ENCODE results near the gene NEURL4. TPM values are rescaled to one million over a fixed set of nuclear protein-coding genes. Genes with fewer than 3 reads are reported as not detected.
"Not testable (repeated sequence)": the region's sequence is repeated elsewhere in the genome, so short reads cannot be mapped to it uniquely, and the experiment has no call there.

NEURL4 gene
- total RNA-seq, 1 donor from 2014 or later: 61.5 TPM

DNA sequence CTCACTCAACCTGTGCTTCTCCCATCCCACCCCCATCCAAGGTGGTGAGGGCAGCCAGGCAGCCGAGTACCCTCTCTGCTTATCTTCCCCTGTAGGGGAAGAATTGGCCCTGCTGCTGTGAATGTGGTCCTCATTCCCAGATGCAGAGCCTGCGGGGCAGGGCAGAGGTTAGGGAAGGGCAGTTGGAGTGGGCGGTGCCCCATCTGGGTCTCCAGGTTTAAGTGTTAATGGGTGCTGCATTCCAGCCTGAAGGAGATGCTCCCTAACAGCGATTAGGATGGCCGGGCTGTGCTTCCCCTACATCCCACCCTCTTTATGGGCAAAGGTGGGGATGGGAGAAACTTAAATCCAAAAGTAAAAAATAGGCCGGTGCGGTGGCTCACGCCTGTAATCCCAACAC lies 37.9 kb upstream of the NEURL4 start:
- Mint-ChIP-seq H3K4me3 (no peak overlapping the region), H3K36me3 (no peaks in the 10 kb centered on the region), H3K27ac (no peak overlapping the region), H3K4me1 (ENCODE audit: unreplicated experiment) (no peaks in the 10 kb centered on the region), H3K9me3 (no peaks in the 10 kb centered on the region), H3K27me3 (peaks cover 22% of the 10 kb centered on the region)
- TF ChIP-seq, protein P1, sequence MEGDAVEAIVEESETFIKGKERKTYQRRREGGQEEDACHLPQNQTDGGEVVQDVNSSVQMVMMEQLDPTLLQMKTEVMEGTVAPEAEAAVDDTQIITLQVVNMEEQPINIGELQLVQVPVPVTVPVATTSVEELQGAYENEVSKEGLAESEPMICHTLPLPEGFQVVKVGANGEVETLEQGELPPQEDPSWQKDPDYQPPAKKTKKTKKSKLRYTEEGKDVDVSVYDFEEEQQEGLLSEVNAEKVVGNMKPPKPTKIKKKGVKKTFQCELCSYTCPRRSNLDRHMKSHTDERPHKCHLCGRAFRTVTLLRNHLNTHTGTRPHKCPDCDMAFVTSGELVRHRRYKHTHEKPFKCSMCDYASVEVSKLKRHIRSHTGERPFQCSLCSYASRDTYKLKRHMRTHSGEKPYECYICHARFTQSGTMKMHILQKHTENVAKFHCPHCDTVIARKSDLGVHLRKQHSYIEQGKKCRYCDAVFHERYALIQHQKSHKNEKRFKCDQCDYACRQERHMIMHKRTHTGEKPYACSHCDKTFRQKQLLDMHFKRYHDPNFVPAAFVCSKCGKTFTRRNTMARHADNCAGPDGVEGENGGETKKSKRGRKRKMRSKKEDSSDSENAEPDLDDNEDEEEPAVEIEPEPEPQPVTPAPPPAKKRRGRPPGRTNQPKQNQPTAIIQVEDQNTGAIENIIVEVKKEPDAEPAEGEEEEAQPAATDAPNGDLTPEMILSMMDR (conservative IDR thresholded peaks at IDR 0.05): no peak
- no peak for DNase-seq (ENCODE audit: extremely low spot score, unreplicated experiment)

- not testable (repeated sequence) for H3K9me3 Mint-ChIP-seq; H3K4me1 Mint-ChIP-seq (ENCODE audit: unreplicated experiment); DNase-seq (ENCODE audit: extremely low spot score, unreplicated experiment); H3K4me3 Mint-ChIP-seq; H3K36me3 Mint-ChIP-seq; H3K27ac Mint-ChIP-seq
- H3K27me3 Mint-ChIP-seq: peaks cover 24% of the 10 kb centered on the region
Observed at GRCh38 chr17:7365963-7366362, 36.8 kb upstream of the NEURL4 start.

GRCh38 chr17:7363311-7363710 lies 34.2 kb upstream of the NEURL4 start:
- no peaks in the 10 kb centered on the region for H3K9me3 Mint-ChIP-seq
- DNase-seq (ENCODE audit: extremely low spot score, unreplicated experiment): no peak
- no peak overlapping the region for H3K27ac Mint-ChIP-seq
- TF ChIP-seq, protein P1 (conservative IDR thresholded peaks at IDR 0.05): no peak
- H3K4me1 Mint-ChIP-seq (ENCODE audit: unreplicated experiment): no peaks in the 10 kb centered on the region
- H3K27me3 Mint-ChIP-seq: peaks cover 9% of the 10 kb centered on the region
- H3K36me3 Mint-ChIP-seq: no peaks in the 10 kb centered on the region
- H3K4me3 Mint-ChIP-seq: no peak overlapping the region

DNA sequence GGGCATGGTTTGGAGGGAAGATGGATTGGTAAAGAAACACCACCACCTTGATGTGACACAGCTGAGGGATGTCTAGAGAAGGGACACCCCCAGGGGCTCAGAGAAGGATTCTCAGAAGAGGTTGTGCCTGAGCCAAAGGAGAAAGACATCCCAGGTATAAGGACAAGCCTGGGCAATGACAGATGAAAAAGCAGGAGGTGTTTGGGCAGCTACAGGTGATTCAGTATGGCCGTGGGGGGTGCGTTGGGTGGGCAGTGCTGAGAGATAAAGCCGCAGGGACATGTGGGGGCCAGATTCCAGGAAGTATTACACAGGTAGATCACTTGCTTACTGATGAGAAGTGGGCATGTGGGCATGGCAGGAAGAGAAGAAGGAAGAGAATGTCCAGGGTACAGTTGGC lies 32.8 kb upstream of the NEURL4 start:
- TF ChIP-seq, protein P1 (conservative IDR thresholded peaks at IDR 0.05): no peak
- no peaks in the 10 kb centered on the region for H3K4me1 Mint-ChIP-seq (ENCODE audit: unreplicated experiment)
- no peak overlapping the region for H3K4me3 Mint-ChIP-seq
- peaks cover 6% of the 10 kb centered on the region for H3K27me3 Mint-ChIP-seq
- no peaks in the 10 kb centered on the region for H3K9me3 Mint-ChIP-seq
- no peaks in the 10 kb centered on the region for H3K36me3 Mint-ChIP-seq
- no peak overlapping the region for H3K27ac Mint-ChIP-seq
- DNase-seq (ENCODE audit: extremely low spot score, unreplicated experiment): no peak

GRCh38 chr17:7357381-7357780 lies 28.2 kb upstream of the NEURL4 start:
- TF ChIP-seq, protein P1 (conservative IDR thresholded peaks at IDR 0.05): no peak
- no peaks in the 10 kb centered on the region for H3K36me3 Mint-ChIP-seq
- H3K27me3 Mint-ChIP-seq: peaks cover 3% of the 10 kb centered on the region
- no peak overlapping the region for H3K4me3 Mint-ChIP-seq
- H3K9me3 Mint-ChIP-seq: no peaks in the 10 kb centered on the region
- peaks cover 15% of the 10 kb centered on the region for H3K4me1 Mint-ChIP-seq (ENCODE audit: unreplicated experiment)
- no peak for DNase-seq (ENCODE audit: extremely low spot score, unreplicated experiment)
- H3K27ac Mint-ChIP-seq: no peak overlapping the region

- H3K4me1 Mint-ChIP-seq (ENCODE audit: unreplicated experiment): peaks cover 17% of the 10 kb centered on the region
- DNase-seq (ENCODE audit: extremely low spot score, unreplicated experiment): no peak
- no peak overlapping the region for H3K27ac Mint-ChIP-seq
- H3K36me3 Mint-ChIP-seq: no peaks in the 10 kb centered on the region
- TF ChIP-seq, protein P1 (conservative IDR thresholded peaks at IDR 0.05): no peak
- no peak overlapping the region for H3K4me3 Mint-ChIP-seq
- no peaks in the 10 kb centered on the region for H3K9me3 Mint-ChIP-seq
- no peaks in the 10 kb centered on the region for H3K27me3 Mint-ChIP-seq
Observed at GRCh38 chr17:7356756-7357155, 27.6 kb upstream of the NEURL4 start.
